SK-N-SH (cell line): ENCODE data around the gene CSNK2A3. TPM values are rescaled to one million over a fixed set of nuclear protein-coding genes. Genes with fewer than 3 reads are reported as not detected.

Experiments used
- CTCF ChIA-PET: fragments of 300-600, 350-600 bp; formaldehyde crosslinking; extraction: SDS; loops from one replicate; lab custom pipeline; 2021; lab: Yijun Ruan, JAX
- POLR2A ChIA-PET: fragments of 350-600 bp; sonication (Branson Sonifier 250); formaldehyde crosslinking; extraction: SDS; loops from one replicate; lab custom pipeline; 2020; ENCODE audit warnings: antibody characterized with exemption, inconsistent platforms; lab: Yijun Ruan, JAX
- DNase-seq: peaks from one replicate; pipeline ENCODE4 v3.0.0; 2012
- H2AFZ ChIP-seq: fragments of 200-600 bp; sonication (generic); 2 replicates; pipeline ENCODE4 v1.8.1; 2016; ENCODE audit warnings: antibody characterized with exemption, mild to moderate bottlenecking, low read depth
- H3F3A ChIP-seq: fragments of 200-600 bp; sonication (generic); replicated peaks from 2 replicates; pipeline ENCODE3; 2016; ENCODE audit warnings: antibody characterized with exemption, mild to moderate bottlenecking; ENCODE audit not compliant: insufficient read depth
- H3K27ac ChIP-seq, 2 experiments: fragments of 200-500 bp in 1 of 2; fragments of 200-600 bp in 1 of 2; sonication (Bioruptor generic) in 1 of 2; sonication (generic), shearing (Covaris generic) in 1 of 2; 2 replicates each; pipeline versions ENCODE4 v1.5.1 to v1.6.1; 2014 to 2016; ENCODE audit warnings: low read depth in 2 of 2, inconsistent platforms in 1 of 2, low read length in 1 of 2, mild to moderate bottlenecking in 1 of 2, mixed read lengths in 1 of 2
- H3K27me3 ChIP-seq: fragments of 200-600 bp; sonication (generic), shearing (Covaris generic); 2 replicates; pipeline ENCODE4 v1.6.1; 2016; ENCODE audit warnings: mixed run types; ENCODE audit not compliant: insufficient read depth
- H3K36me3 ChIP-seq, 2 experiments: fragments of 200-500 bp in 1 of 2; fragments of 200-600 bp in 1 of 2; sonication (Bioruptor generic) in 1 of 2; sonication (generic) in 1 of 2; replicated peaks in 1 of 2; 2 replicates each; pipeline versions ENCODE3 to v1.5.1; 2014 to 2016; ENCODE audit warnings: low read length in 1 of 2, mild to moderate bottlenecking in 1 of 2; ENCODE audit not compliant: insufficient read depth in 2 of 2, control insufficient read depth in 1 of 2
- H3K4me1 ChIP-seq, 2 experiments: fragments of 200-500 bp in 1 of 2; fragments of 200-600 bp in 1 of 2; sonication (Bioruptor generic) in 1 of 2; sonication (generic), shearing (Covaris generic) in 1 of 2; 2 replicates each; pipeline versions ENCODE4 v1.5.1 to v1.6.1; 2014 to 2016; ENCODE audit warnings: low read depth in 1 of 2, low read length in 1 of 2, mixed run types in 1 of 2; ENCODE audit not compliant: insufficient read depth in 2 of 2, control insufficient read depth in 1 of 2
- H3K4me2 ChIP-seq: fragments of 200-600 bp; sonication (generic), shearing (Covaris generic); 2 replicates; pipeline ENCODE4 v1.6.1; 2017; ENCODE audit warnings: mixed run types
- H3K4me3 ChIP-seq, 2 experiments: fragments of 200-500 bp in 1 of 2; fragments of 200-600 bp in 1 of 2; sonication (Bioruptor generic) in 1 of 2; sonication (generic), shearing (Covaris generic) in 1 of 2; 2 replicates each; pipeline versions ENCODE4 v1.5.1 to v1.8.1; 2014 to 2016; ENCODE audit warnings: low read depth in 2 of 2, inconsistent platforms in 1 of 2, low read length in 1 of 2, mild to moderate bottlenecking in 1 of 2, mixed read lengths in 1 of 2, moderate library complexity in 1 of 2
- H3K79me2 ChIP-seq: fragments of 200-600 bp; sonication (generic); 2 replicates; pipeline ENCODE4 v1.8.1; 2017; ENCODE audit warnings: mild to moderate bottlenecking; ENCODE audit not compliant: insufficient read depth
- H3K9ac ChIP-seq: fragments of 200-600 bp; sonication (generic); 2 replicates; pipeline ENCODE4 v1.6.1; 2017; ENCODE audit warnings: mixed run types
- H3K9me2 ChIP-seq: fragments of 200-600 bp; sonication (generic); 2 replicates; pipeline ENCODE4 v1.6.1; 2017; ENCODE audit warnings: mixed run types
- H3K9me3 ChIP-seq: fragments of 200-600 bp; sonication (generic); 2 replicates; pipeline ENCODE4 v1.6.1; 2017; ENCODE audit warnings: mixed run types, mild to moderate bottlenecking, moderate library complexity
- H4K20me1 ChIP-seq: fragments of 200-600 bp; sonication (generic); 2 replicates; pipeline ENCODE4 v1.6.1; 2017; ENCODE audit warnings: mild to moderate bottlenecking, mixed run types; ENCODE audit not compliant: insufficient read depth
- CHD2 ChIP-seq: fragments of 150-350 bp; IDR thresholded peaks from 2 replicates; pipeline ENCODE4 v1.6.1; 2018; ENCODE audit warnings: low read length; ENCODE audit not compliant: partially characterized antibody
- ELF1 ChIP-seq: IDR thresholded peaks from 2 replicates; pipeline ENCODE4 v1.4.0; 2012
- EZH2phosphoT487 ChIP-seq: fragments of 200-600 bp; sonication (generic); IDR thresholded peaks from 2 replicates; pipeline ENCODE4 v1.6.1; 2017; ENCODE audit warnings: low read depth, mixed run types, mild to moderate bottlenecking, antibody characterized with exemption, moderate library complexity, borderline replicate concordance
- FOSL2 ChIP-seq: IDR thresholded peaks from 2 replicates; pipeline ENCODE4 v1.4.0; 2012; ENCODE audit warnings: low read depth, mild to moderate bottlenecking, moderate library complexity, borderline replicate concordance
- GABPA ChIP-seq: IDR thresholded peaks from 2 replicates; pipeline ENCODE4 v1.4.0; 2012; ENCODE audit warnings: low read depth, mild to moderate bottlenecking
- GATA2 ChIP-seq: sonication (generic); formaldehyde crosslinking; IDR thresholded peaks from 2 replicates; pipeline ENCODE4 v1.5.0; 2020; ENCODE audit warnings: mild to moderate bottlenecking, missing genetic modification reagents
- JUND ChIP-seq: IDR thresholded peaks from 2 replicates; pipeline ENCODE4 v1.4.0; 2012
- MXI1 ChIP-seq: IDR thresholded peaks from 2 replicates; pipeline ENCODE4 v1.6.1; 2012; ENCODE audit warnings: mild to moderate bottlenecking, low read depth, low read length, improper control_type of control experiment
- RAD21 ChIP-seq: IDR thresholded peaks from 2 replicates; pipeline ENCODE4 v1.6.1; 2012; ENCODE audit warnings: mild to moderate bottlenecking, low read length
- RCOR1 ChIP-seq: fragments of 150-350 bp; IDR thresholded peaks from 2 replicates; pipeline ENCODE4 v1.6.1; 2017; ENCODE audit warnings: antibody characterized with exemption, low read length
- RFX5 ChIP-seq: IDR thresholded peaks from 2 replicates; pipeline ENCODE4 v1.6.1; 2012; ENCODE audit warnings: mild to moderate bottlenecking, improper control_type of control experiment, low read length
- RXRA ChIP-seq: IDR thresholded peaks from 2 replicates; pipeline ENCODE4 v1.4.0; 2012; ENCODE audit warnings: low read depth, mild to moderate bottlenecking, borderline replicate concordance
- SIN3A ChIP-seq: IDR thresholded peaks from 2 replicates; pipeline ENCODE4 v1.6.1; 2012; ENCODE audit warnings: low read depth, mild to moderate bottlenecking, low read length, moderate library complexity, borderline replicate concordance
- SMC3 ChIP-seq: IDR thresholded peaks from 2 replicates; pipeline ENCODE4 v1.6.1; 2012; ENCODE audit warnings: low read depth, low read length, improper control_type of control experiment
- WGBS: methylation state at CpG from one replicate; pipeline ENCODE4 v1.1.6; 2017; ENCODE audit warnings: low lambda C conversion rate; 5-methylcytosine and 5-hydroxymethylcytosine counted together
- polyA plus RNA-seq, 3 experiments: library from polyadenylated mRNA; depleted of rRNA; stranded (reverse); fragments of >200 nt; gene quantifications; 2 replicates each; pipeline ENCODE4 v1.2.3, GENCODE V29; 2012
- TF ChIP-seq, protein P1 (sequence below): IDR thresholded peaks from 2 replicates; pipeline ENCODE4 v1.4.0; 2012; ENCODE audit warnings: low read depth, borderline replicate concordance
- TF ChIP-seq, protein P2 (sequence below): fragments of 150-350 bp; IDR thresholded peaks from 2 replicates; pipeline ENCODE4 v1.6.1; 2017; ENCODE audit warnings: antibody characterized with exemption, low read length, low read depth, borderline replicate concordance
- TF ChIP-seq, protein P3 (sequence below): fragments of 150-350 bp; IDR thresholded peaks from 2 replicates; pipeline ENCODE4 v1.6.1; 2016; ENCODE audit warnings: mild to moderate bottlenecking, low read depth, low read length
- TF ChIP-seq, protein P4 (sequence below): IDR thresholded peaks from 2 replicates; pipeline ENCODE4 v1.4.0; 2012; ENCODE audit warnings: low read depth
- TF ChIP-seq, protein P5 (sequence below): IDR thresholded peaks from 2 replicates; pipeline ENCODE4 v1.6.1; 2012; ENCODE audit warnings: mild to moderate bottlenecking, low read depth, low read length, moderate library complexity

CSNK2A3 gene
- polyA plus RNA-seq, 1 of the 3 experiments (the other 2 are of a cell fraction): 0.31 TPM

DNA sequence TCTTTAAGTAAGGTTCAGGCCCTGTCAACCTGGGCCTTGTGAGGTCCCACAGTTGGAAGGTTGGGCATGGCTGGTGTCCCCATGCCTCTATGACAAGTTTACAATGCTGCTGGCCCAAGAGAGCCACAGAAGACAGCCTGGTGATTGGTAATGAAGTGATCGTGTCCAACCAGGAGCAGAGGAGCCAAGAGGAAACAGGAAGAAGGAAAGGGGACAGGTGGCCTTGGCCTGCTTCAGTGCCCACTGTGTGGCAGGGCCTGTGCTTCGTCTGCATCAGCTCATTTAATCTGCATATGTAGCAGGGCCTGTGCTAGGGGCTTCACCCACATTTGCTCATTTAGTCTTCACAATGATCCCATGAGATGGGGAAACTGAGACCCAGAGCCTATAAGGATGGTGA is 42.1 kb upstream of the CSNK2A3 start:
- Histone ChIP-seq H3K4me1 (peaks cover 0 to 3% of the 10 kb centered on the region in 2 experiments; a peak in 1 of 4 replicates), H3F3A (no peaks in the 10 kb centered on the region), H3K36me3 (no peaks in the 10 kb centered on the region), H4K20me1 (no peaks in the 10 kb centered on the region), H3K27me3 (no peaks in the 10 kb centered on the region), H3K79me2 (no peaks in the 10 kb centered on the region), H3K9me3 (no peaks in the 10 kb centered on the region), H2AFZ (no peak overlapping the region), H3K9ac (no peak overlapping the region), H3K4me3 (no peak overlapping the region), H3K9me2 (no peaks in the 10 kb centered on the region), H3K4me2 (no peak overlapping the region), H3K27ac (no peak overlapping the region)
- no peak for TF ChIP-seq CHD2
- no peak for TF ChIP-seq GABPA
- TF ChIP-seq, protein P1, sequence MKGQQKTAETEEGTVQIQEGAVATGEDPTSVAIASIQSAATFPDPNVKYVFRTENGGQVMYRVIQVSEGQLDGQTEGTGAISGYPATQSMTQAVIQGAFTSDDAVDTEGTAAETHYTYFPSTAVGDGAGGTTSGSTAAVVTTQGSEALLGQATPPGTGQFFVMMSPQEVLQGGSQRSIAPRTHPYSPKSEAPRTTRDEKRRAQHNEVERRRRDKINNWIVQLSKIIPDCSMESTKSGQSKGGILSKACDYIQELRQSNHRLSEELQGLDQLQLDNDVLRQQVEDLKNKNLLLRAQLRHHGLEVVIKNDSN: no peak
- no peak for TF ChIP-seq ELF1
- TF ChIP-seq FOSL2: no peak
- no peak for TF ChIP-seq RAD21
- TF ChIP-seq RCOR1: no peak
- no peak for TF ChIP-seq SMC3
- no peak for TF ChIP-seq JUND
- TF ChIP-seq, protein P2, sequence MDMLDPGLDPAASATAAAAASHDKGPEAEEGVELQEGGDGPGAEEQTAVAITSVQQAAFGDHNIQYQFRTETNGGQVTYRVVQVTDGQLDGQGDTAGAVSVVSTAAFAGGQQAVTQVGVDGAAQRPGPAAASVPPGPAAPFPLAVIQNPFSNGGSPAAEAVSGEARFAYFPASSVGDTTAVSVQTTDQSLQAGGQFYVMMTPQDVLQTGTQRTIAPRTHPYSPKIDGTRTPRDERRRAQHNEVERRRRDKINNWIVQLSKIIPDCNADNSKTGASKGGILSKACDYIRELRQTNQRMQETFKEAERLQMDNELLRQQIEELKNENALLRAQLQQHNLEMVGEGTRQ: no peak
- no peak for TF ChIP-seq RFX5
- ChIA-PET POLR2A (no interaction called here), CTCF (interaction anchor here (1.3 to 1.5 kb wide), 2 partner anchors 142 to 392 kb away, joined by 3 read pairs; no protein-coding TSS in a partner anchor)
- 35% methylated on average over 2 of the region's 2 CpGs for WGBS
- DNase-seq: no peak

DNA sequence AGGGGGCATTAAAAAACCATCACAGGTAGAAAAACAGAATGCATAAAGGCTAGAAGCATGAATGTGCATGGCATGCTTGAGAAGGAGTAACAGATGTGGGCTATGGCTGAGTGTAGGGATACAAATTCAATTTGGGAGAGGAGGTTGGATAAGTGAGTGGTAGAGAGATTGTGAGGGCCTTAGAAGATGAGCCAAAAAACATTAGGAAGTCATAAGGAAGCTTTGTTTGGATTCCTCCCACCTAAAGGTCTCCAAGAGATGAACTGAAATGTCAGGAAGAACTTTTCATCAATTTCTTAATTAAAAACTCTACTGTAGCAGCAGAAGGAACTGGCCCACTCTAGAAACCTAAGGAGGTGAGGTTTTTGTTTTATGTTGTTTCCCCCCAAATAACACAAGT is 41.2 kb upstream of the CSNK2A3 start:
- ChIA-PET POLR2A (no interaction called here), CTCF (interaction anchor here (1.3 to 1.5 kb wide), 2 partner anchors 143 to 393 kb away, joined by 3 read pairs; no protein-coding TSS in a partner anchor)
- Histone ChIP-seq H3K4me2 (no peak overlapping the region), H3K9me2 (no peaks in the 10 kb centered on the region), H3K9me3 (no peaks in the 10 kb centered on the region), H3F3A (no peaks in the 10 kb centered on the region), H3K4me1 (peaks cover 0 to 3% of the 10 kb centered on the region in 2 experiments; a peak in 1 of 4 replicates), H2AFZ (no peak overlapping the region), H3K79me2 (no peaks in the 10 kb centered on the region), H3K9ac (no peak overlapping the region), H3K36me3 (no peaks in the 10 kb centered on the region), H3K27me3 (no peaks in the 10 kb centered on the region), H3K27ac (no peak overlapping the region), H4K20me1 (no peaks in the 10 kb centered on the region), H3K4me3 (no peak overlapping the region)
- DNase-seq: no peak
- TF ChIP-seq, protein P3, sequence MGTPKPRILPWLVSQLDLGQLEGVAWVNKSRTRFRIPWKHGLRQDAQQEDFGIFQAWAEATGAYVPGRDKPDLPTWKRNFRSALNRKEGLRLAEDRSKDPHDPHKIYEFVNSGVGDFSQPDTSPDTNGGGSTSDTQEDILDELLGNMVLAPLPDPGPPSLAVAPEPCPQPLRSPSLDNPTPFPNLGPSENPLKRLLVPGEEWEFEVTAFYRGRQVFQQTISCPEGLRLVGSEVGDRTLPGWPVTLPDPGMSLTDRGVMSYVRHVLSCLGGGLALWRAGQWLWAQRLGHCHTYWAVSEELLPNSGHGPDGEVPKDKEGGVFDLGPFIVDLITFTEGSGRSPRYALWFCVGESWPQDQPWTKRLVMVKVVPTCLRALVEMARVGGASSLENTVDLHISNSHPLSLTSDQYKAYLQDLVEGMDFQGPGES: no peak
- no peak for TF ChIP-seq RXRA
- no peak for TF ChIP-seq FOSL2
- no peak for TF ChIP-seq GATA2
- no peak for TF ChIP-seq SMC3
- TF ChIP-seq, protein P4, sequence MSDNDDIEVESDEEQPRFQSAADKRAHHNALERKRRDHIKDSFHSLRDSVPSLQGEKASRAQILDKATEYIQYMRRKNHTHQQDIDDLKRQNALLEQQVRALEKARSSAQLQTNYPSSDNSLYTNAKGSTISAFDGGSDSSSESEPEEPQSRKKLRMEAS: no peak
- no peak for TF ChIP-seq EZH2phosphoT487
- TF ChIP-seq MXI1: no peak
- TF ChIP-seq, protein P1: no peak
- no peak for TF ChIP-seq SIN3A
- TF ChIP-seq JUND: no peak
- TF ChIP-seq, protein P5, sequence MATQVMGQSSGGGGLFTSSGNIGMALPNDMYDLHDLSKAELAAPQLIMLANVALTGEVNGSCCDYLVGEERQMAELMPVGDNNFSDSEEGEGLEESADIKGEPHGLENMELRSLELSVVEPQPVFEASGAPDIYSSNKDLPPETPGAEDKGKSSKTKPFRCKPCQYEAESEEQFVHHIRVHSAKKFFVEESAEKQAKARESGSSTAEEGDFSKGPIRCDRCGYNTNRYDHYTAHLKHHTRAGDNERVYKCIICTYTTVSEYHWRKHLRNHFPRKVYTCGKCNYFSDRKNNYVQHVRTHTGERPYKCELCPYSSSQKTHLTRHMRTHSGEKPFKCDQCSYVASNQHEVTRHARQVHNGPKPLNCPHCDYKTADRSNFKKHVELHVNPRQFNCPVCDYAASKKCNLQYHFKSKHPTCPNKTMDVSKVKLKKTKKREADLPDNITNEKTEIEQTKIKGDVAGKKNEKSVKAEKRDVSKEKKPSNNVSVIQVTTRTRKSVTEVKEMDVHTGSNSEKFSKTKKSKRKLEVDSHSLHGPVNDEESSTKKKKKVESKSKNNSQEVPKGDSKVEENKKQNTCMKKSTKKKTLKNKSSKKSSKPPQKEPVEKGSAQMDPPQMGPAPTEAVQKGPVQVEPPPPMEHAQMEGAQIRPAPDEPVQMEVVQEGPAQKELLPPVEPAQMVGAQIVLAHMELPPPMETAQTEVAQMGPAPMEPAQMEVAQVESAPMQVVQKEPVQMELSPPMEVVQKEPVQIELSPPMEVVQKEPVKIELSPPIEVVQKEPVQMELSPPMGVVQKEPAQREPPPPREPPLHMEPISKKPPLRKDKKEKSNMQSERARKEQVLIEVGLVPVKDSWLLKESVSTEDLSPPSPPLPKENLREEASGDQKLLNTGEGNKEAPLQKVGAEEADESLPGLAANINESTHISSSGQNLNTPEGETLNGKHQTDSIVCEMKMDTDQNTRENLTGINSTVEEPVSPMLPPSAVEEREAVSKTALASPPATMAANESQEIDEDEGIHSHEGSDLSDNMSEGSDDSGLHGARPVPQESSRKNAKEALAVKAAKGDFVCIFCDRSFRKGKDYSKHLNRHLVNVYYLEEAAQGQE: no peak
- TF ChIP-seq RAD21: no peak
- TF ChIP-seq CHD2: no peak
- TF ChIP-seq, protein P2: no peak
